ENCODE measurements around the gene SRMS. TPM values are rescaled to one million over a fixed set of nuclear protein-coding genes. Genes with fewer than 3 reads are reported as not detected.
A peak's percentile ranks its signal among the peaks of the same experiment; 100 is the strongest.

The SRMS gene
- total and polyA plus RNA-seq, 2 of the 13 experiments (the other 11 are each of a cell fraction or from before 2014, with no cell fraction given), result not detected

- TF ChIP-seq ZHX2 (IDR thresholded peaks at IDR 0.05; ENCODE audit: low read depth) (no peak), ZHX2 (CRISPR knock-in tag; IDR thresholded peaks at IDR 0.05; ENCODE audit: borderline replicate concordance) (no peak), ZNF282 (IDR thresholded peaks at IDR 0.05; ENCODE audit: partially characterized antibody) (no peak), HOXA5 (CRISPR knock-in tag; IDR thresholded peaks at IDR 0.05) (no peak), ONECUT2 (CRISPR knock-in tag; IDR thresholded peaks at IDR 0.05) (no peak), CBFB (CRISPR knock-in tag; IDR thresholded peaks at IDR 0.05) (no peak), CCDC6 (CRISPR knock-in tag; IDR thresholded peaks at IDR 0.05) (no peak), REXO4 (CRISPR knock-in tag; IDR thresholded peaks at IDR 0.05; ENCODE audit: borderline replicate concordance) (no peak), ZNF225 (CRISPR knock-in tag; IDR thresholded peaks at IDR 0.05) (peak; percentile 60; the same call in 1 of the 2 replicates), ATF3 (CRISPR knock-in tag; IDR thresholded peaks at IDR 0.05) (no peak), MED8 (CRISPR knock-in tag; IDR thresholded peaks at IDR 0.05; ENCODE audit: insufficient replicate concordance) (no peak), ZNF777 (CRISPR knock-in tag; IDR thresholded peaks at IDR 0.05) (peak; percentile 73), RXRB (CRISPR knock-in tag; IDR thresholded peaks at IDR 0.05; ENCODE audit: borderline replicate concordance) (0 out of 2 replicates have a peak, but pooled peaks have one; percentile 17), E2F2 (CRISPR knock-in tag; IDR thresholded peaks at IDR 0.05; ENCODE audit: borderline replicate concordance) (no peak), MAZ (IDR thresholded peaks at IDR 0.05; ENCODE audit: borderline replicate concordance, low read depth, low read length) (no peak), MAZ (CRISPR knock-in tag; IDR thresholded peaks at IDR 0.05; ENCODE audit: low read depth) (peak; percentile 2; the same call in 1 of the 2 replicates), NAIF1 (CRISPR knock-in tag; IDR thresholded peaks at IDR 0.05; ENCODE audit: borderline replicate concordance) (no peak), SMARCE1 (IDR thresholded peaks at IDR 0.05; ENCODE audit: borderline replicate concordance) (no peak), FOXK1 (CRISPR knock-in tag; IDR thresholded peaks at IDR 0.05; ENCODE audit: borderline replicate concordance, low read depth) (no peak), ZNF616 (CRISPR knock-in tag; IDR thresholded peaks at IDR 0.05; ENCODE audit: low read depth) (no peak), ZNF263 (CRISPR knock-in tag; IDR thresholded peaks at IDR 0.05) (0 out of 2 replicates have a peak, but pooled peaks have one; percentile 15), GABPA (IDR thresholded peaks at IDR 0.05; ENCODE audit: low read depth, low read length) (no peak), GABPA (CRISPR knock-in tag; IDR thresholded peaks at IDR 0.05; ENCODE audit: low read depth) (no peak), MXD4 (CRISPR knock-in tag; IDR thresholded peaks at IDR 0.05) (no peak)
- TF ChIP-seq, protein P1, sequence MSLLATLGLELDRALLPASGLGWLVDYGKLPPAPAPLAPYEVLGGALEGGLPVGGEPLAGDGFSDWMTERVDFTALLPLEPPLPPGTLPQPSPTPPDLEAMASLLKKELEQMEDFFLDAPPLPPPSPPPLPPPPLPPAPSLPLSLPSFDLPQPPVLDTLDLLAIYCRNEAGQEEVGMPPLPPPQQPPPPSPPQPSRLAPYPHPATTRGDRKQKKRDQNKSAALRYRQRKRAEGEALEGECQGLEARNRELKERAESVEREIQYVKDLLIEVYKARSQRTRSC (CRISPR knock-in tag; IDR thresholded peaks at IDR 0.05; ENCODE audit: low read depth), result no peak
Measured at GRCh38 chr20:63557481-63557891, 9.9 kb upstream of the SRMS start (continued).
